GM21619 (cell line): ENCODE data around the gene PGAP6.
"Not testable (repeated sequence)": the region's sequence is repeated elsewhere in the genome, so short reads cannot be mapped to it uniquely, and the experiment has no call there.

Experiments
- ATAC-seq: cut with Tn5 transposase; IDR thresholded peaks from one replicate; pipeline ENCODE4 v1.9.1; 2021; ENCODE audit not compliant: unreplicated experiment

PGAP6 gene

DNA sequence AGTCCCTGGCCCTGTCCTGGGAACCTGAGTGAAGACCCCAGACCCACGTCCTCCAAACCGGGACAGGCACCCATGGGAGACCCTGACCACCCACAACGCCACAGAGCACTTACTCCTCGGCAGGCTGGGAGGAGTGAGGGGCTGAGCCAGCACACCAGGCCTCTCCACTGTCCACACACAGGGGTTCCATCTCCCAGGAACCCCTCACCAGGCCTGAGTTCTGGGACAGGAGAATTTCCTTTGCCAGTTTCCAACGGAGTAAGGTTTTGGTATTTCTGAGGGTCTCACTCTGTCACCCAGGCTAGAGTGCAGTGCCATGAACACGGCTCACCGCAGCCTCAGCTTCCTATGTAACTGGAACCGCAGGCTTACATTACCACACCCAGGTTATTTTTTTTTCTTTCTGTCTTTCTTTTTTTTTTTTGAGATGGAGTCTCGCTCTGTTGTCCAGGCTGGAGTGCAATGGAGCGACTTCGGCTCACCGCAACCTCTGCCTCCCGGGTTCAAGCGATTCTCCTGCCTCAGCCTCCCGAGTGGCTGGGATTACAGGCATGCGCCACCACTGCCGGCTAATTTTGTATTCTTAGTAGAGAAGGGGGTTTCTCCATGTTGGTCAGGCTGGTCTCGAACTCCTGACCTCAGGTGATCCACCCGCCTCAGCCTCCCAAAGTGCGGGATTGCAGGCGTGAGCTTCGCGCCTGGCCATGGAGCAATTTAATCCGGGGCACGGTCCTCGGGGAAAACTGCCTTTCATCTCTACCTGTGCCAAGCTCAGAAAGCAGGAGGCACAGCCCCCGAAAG lies 1.6 kb downstream of the PGAP6 start:
- ATAC-seq = no peak

- no peak for ATAC-seq
Observed at GRCh38 chr16:379183-379960, 2.4 kb downstream of the PGAP6 start.

- no peak for ATAC-seq
Observed at GRCh38 chr16:378821-379182, 3.0 kb downstream of the PGAP6 start.

DNA sequence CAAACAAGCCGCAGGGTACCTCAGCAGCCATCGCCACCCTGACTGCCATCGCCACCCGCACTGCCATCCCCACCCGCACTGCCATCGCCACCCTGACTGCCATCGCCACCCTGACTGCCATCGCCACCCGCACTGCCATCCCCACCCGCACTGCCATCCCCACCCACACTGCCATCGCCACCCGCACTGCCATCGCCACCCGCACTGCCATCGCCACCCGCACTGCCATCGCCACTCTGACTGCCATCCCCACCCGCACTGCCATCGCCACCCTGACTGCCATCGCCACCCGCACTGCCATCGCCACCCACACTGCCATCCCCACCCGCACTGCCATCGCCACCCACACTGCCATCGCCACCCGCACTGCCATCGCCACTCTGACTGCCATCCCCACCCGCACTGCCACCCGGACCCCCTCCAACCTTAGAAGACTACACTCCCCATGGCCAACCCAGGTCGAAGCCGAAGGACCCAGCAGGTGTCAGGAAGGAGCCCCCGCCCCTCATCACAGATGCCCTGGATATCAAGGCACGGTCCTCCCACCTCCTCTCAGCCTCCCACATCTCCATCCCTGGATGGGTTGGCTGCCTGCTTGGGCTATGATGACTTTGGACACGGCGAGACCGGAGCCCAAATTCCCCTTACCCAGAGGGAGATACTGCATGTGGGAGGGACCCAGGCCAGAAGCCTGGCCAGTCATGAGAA lies 3.5 kb downstream of the PGAP6 start:
- ATAC-seq = not testable (repeated sequence)

GRCh38 chr16:377419-377951 lies 4.3 kb downstream of the PGAP6 start:
- no peak for ATAC-seq

DNA sequence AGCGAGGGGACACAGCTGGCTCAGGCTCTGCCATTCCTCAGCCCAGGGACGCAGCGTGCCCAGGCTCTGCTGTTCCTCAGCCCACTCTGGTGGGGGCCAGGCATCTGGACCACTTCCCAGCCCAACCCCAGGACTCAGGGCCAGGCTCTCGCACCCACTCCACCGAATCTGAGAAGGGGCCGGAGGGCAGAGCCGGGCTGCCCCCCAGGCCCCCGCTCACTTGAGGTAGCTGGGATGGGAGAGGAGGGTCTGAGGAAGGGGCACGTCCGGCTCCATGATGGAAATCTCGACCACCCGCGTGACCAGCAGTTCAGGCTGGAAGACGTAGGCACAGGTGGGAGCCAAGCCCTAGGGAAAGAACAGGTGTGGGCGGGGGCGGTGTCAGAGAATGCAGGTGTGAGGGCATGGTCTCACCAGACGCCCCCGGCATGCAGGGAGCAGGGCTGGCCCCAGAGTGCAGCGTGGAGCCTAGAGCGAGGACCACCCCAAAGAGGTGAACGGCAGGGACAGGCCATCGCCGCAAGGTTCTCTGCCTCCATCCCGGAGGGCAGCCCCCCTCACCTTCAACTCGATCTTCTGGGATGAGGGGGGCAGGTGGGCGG lies 4.9 kb downstream of the PGAP6 start:
- no peak for ATAC-seq

DNA sequence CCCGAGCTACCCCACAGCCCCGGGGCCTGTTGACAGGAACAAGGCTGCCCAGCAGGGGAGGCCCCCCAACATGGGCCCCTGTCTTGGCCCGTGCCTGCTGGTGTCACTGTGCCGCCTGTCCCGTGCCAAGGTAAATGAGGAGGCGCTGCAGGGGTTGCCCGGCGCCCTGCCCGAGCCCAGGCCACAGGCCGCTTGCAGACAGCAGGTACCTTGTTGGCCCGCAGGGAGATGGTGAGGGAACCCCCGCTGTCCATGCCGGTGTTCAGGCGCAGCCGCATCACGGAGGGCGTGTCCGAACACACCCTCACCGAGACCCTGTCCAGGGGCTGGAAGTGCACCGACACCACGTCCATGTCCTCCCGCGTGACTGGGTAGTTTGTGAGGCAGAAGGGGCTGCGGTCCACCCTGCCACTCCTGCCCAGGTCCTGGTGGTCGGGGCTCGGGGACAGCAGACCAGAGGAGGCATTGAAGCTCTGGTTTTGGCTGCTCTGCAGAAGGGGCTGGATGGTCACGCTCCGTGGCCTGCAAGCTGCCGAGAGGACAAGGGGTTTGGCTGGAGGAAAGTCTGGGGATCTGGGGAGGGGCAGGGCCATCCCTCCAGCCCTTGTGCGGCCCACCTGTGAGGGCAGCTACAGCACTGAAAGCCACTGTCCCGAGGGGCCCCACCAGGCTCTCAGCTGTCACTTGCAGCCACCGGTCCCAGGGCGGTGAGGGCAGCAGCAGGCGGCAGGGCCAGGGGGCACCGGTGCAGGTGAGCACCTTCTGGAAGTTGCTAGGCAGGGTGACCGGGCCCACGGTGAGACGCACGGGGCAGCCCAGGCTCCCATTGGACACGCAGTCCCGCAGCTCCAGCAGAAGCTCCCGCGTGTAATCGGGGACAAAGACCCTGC lies 5.6 kb downstream of the PGAP6 start:
- ATAC-seq = no peak

DNA sequence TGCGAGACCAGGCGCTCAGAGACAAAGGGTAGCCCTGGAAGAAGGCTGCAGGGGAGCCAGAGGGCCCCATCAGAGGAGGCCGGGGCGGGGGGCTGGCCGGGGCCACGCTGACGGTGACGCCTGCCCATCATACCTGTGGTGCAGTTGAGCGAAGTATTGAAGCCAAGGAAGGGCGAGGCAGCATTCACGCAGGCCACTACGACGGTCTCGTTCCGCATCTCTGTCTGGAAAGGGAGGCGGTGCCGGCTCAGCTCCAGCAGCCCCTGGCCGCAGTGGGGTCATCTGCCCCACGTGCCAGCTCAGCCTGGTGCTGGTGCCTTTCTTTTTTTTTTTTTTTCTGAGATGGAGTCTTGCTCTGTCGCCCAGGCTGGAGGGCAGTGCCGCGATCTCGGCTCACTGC lies 6.6 kb downstream of the PGAP6 start:
- no peak for ATAC-seq

DNA sequence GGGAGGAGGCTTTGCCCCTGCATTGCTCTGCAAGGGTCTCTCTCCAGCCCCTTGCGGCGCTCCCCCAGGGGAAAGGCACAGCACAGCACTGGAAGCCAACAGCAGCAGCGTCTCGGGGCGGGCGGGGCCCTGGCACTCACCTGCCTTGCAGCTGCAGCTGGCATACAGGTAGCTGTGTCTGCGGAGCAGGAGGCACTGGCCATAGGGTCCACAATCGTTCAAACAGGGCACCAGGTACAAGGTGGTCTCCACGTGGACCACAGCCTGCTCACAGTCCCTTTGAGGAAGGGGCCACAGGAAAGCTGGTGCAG lies 7.2 kb downstream of the PGAP6 start:
- no peak for ATAC-seq

- ATAC-seq = no peak
Observed at GRCh38 chr16:373848-374615, 7.7 kb downstream of the PGAP6 start.

DNA sequence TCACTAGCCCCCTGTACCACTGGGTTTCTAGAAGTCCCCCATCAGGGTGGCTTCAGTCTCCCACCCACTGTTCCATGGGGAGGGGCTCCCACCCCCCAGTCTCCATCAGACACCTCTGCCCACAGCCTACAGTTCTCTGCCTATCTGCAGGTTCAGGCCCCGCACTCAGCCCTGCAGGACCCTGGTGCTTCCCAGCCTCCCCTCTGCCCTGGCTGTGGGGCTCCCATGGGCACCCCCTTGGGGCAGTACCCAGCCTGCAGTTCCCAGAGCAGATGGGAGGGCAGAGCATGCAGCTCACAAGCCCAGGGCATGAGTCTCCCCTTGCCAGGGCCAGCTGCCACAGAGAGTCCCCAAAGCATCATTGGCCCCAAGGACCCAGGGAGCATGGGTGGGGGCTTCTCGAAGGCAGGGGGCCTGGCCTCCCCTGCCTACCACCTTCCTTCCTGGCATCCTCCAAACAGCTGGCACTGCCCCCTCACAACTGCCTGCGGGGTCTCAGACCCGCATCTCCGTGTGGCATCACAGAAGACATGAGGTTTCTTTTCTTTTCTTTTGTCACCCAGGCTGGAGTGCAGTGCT lies 8.7 kb downstream of the PGAP6 start:
- no peak for ATAC-seq

DNA sequence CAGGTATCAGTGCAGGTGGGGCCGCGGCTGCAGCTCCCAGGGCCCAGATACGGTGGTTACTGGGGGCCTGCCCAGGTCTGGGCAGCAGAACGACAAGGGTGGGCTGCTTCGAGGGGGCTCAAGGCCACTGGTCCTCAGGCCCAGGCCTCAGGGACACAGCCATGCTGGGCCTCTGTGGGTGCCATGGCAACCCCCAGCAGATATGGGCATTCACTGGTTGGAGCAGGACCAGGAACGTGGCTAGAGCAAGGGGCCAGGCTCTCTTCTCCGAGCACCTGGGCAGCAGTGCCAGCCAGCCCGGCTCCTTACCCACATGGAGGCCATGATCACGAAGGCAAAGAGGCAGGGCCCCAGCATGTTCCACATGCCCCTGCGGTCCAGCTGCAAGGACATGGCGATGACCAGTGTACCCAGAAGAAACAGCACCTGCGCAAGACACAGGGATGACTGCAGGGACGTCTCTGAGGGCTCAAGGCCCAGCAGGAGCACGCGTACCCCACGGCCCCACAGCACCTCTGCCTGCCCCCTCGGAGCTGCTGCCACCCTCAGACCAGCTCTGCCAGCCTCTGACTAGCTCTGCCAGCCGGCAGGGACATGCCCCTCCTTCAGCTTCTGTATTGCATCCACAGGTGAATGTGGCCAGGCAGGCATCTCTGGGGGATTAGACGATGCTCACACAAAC lies 9.3 kb downstream of the PGAP6 start:
- no peak for ATAC-seq

DNA sequence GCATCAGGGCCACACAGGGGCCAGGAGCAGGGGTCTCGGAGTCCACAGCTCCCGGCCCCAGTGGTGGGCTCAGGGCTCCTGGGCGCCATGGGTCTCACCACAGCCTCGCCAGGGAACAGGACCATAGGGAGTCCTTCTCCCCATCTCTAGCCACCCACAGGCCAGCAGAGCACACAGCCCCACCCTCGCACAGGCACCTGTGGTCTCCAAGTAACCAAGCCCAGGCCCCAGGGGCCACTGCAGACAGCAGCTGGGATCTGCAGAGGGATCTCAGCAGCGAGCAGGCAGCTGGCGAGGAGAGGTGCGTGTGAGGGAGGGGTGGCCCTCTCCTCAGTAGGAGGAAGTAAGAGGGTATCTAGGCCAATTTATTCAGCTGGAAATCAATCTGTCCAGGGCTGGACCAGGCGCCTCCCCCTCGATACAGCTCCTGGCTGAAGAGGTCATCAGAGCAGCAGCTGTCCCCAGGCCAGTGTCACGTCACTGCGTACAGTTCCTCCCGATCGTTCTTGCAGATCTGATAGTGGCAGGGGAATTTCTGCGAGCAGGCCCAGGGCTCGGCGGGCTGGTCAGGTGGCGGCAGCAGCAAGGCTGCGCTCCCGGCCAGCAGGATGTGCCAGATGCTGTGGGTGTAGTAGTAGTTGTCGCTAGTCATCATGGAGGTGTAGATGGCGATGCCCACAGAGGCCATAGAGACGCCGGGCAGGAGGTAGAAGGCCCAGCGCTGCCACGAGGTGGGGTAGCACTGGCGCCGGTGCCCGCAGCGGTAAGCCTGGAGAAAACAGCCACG lies 10.1 kb downstream of the PGAP6 start:
- no peak for ATAC-seq

DNA sequence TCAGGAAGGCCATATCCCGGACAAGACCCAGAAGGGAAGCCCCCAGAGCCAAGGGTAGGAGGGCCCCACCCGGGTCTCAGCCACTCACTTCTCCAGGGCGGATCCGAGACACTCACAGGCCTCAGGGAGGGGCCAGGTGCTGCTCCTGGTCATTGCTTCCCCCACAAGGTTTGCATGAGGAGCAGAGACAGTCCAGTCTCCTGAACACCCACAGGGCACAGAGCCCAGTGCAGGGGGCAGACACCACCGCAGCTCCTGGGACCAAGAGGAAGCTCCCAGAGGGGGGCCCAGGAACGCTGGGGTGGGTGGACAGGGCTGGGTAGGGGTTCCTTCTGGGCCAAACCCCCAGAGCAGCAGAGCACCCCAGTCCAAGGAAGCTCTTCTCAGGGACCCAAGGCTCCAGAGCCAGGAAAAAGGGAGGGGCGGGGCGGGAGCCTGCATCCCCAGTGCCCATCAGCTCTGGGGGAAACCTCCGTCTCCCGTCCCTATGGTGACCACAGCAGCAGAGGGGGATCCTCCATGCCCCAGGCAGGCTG lies 10.7 kb downstream of the PGAP6 start:
- no peak for ATAC-seq

GRCh38 chr16:370443-370842 lies 11.3 kb downstream of the PGAP6 start, which contains the start of gene MRPL28:
Gene MRPL28, minus strand, starts transcription at chr16:370538. Its CDS starts 320 bp downstream, at chr16:370218.
- ATAC-seq = peak; percentile 84

- ATAC-seq = no peak
Observed at GRCh38 chr16:369866-370436, 11.8 kb downstream of the PGAP6 start.

DNA sequence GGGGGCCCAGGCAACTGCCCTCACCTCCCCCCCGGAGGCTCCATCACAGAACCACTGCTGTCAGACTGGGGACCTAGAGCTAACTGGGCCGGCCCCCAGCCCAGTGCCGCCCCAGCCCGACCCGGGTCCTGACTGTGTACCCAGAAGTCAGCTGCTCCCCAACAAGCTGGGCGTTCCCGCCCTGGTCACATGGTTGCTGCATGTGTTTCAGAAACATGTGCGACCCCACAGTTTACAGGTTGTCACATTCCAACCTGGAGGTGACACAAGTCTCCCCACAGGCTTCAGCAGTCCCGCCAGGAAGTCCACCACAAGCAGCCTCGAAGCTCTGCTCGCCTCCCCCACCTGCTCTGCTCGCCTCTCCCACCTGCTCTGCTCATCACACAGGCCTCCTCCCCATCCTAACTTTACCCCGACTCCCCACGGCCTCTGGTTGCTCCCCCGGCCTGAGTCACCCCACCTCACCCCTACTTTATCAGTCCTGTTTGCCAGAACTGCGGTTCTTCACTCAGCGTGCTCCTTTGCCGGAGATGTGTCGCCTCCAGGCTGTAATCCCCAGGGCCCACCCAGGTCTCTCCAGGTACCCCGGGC lies 12.4 kb downstream of the PGAP6 start:
- ATAC-seq = no peak
